Fibroblast of skin of left biceps (primary cell): ENCODE measurements around the gene KIAA1549.

Experiments
- DNase-seq, 2 experiments: peaks; one replicate each; pipeline ENCODE4 v3.0.0-alpha.2; 2013; ENCODE audit warnings: low read depth in 2 of 2

The KIAA1549 gene

GRCh38 chr7:138907201-138907847 is 73.9 kb downstream of the KIAA1549 start:
- no peak for DNase-seq

- no peak for DNase-seq
These were observed 77.2 kb downstream of the KIAA1549 start for GRCh38 chr7:138903859-138904435.

- DNase-seq: no peak
These were observed 77.9 kb downstream of the KIAA1549 start for GRCh38 chr7:138903186-138903820.

DNA sequence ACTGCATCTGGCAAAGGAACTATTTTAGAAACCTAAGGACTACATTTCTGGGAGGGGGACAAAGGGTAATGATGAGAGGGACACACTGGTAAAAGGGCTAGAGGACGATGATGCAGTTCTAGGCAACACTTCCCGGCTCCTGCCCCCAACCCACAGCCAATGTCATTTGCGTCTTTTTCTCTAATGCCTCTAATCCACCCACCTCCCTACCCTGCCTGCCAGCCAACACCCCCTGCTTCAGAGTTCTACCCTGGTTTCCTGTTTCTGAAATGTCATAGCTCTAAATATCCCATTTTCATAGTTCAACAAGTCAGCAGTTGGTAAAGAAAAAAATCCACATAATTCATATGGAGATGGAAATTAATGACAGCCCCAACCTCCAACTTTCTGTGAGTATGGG is 79.0 kb downstream of the KIAA1549 start:
- DNase-seq: no peak

DNA sequence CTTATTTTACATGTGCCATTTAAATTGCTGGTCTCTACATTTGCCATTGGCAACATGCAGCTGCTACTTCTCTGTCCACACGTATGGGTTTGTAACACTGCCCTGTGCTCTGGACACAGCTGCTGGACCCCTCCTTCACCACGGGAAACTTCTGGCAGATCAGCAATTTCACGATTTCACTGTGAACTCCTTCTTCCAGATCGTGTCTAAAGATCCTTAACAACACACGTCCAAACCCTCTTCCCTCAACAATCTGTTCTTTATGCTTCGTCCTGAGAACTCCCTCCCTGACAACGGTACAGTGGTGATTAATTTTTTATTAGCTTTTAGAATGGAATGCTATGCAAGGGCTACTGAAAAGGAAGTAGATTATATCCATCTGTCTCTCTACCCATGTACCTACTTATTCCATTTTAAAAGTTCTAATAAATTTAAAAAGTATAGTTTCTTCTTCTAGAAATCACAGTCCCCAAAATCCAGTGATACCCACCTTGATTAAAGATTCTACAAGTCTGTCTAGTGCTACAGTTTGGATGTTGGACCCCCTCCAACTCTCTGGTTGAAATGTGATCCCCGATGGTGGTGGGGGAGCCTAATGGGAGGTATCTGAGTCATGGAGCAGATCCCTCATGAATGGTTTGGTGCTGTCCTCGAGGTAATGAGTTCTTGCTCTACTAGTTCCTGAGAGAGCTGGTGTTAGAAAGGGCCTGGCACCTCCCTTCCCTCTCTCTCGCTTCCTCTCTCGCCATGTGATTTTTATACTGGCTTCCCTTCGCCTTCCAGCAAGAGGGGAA is 81.0 kb downstream of the KIAA1549 start:
- DNase-seq: peak; percentile 25 to 27

GRCh38 chr7:138898802-138899201 is 82.4 kb downstream of the KIAA1549 start:
- DNase-seq: no peak

GRCh38 chr7:138898255-138898654 is 82.9 kb downstream of the KIAA1549 start:
- no peak for DNase-seq

- DNase-seq: no peak
These were observed 85.5 kb downstream of the KIAA1549 start for GRCh38 chr7:138895679-138896078.

DNA sequence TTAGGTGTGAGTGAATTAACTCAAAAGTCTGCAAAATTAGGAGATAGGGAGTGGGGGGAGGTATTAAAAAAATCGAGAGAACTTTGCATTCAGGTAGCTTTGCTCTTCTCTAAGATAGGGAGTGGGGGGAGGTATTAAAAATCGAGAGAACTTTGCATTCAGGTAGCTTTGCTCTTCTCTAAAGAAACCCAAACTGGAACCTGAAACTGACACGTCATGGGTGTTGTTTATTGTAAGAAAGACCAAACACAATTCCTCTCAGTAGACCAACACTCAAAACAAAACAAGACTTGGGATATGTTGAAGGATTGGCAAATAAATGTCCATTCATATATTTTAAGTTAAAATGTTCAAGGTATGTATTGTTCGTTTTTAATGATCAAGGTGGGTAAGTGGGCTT is 87.9 kb downstream of the KIAA1549 start:
- no peak for DNase-seq

- DNase-seq: no peak
These were observed 88.4 kb downstream of the KIAA1549 start for GRCh38 chr7:138892812-138893211.

- no peak for DNase-seq
These were observed 89.1 kb downstream of the KIAA1549 start for GRCh38 chr7:138892006-138892630.

GRCh38 chr7:138891446-138891810 is 89.8 kb downstream of the KIAA1549 start:
- DNase-seq: peak; percentile 64 to 65

GRCh38 chr7:138890499-138891445 is 90.4 kb downstream of the KIAA1549 start:
- peak in 1 of 2 experiments; percentile 23 for DNase-seq

DNA sequence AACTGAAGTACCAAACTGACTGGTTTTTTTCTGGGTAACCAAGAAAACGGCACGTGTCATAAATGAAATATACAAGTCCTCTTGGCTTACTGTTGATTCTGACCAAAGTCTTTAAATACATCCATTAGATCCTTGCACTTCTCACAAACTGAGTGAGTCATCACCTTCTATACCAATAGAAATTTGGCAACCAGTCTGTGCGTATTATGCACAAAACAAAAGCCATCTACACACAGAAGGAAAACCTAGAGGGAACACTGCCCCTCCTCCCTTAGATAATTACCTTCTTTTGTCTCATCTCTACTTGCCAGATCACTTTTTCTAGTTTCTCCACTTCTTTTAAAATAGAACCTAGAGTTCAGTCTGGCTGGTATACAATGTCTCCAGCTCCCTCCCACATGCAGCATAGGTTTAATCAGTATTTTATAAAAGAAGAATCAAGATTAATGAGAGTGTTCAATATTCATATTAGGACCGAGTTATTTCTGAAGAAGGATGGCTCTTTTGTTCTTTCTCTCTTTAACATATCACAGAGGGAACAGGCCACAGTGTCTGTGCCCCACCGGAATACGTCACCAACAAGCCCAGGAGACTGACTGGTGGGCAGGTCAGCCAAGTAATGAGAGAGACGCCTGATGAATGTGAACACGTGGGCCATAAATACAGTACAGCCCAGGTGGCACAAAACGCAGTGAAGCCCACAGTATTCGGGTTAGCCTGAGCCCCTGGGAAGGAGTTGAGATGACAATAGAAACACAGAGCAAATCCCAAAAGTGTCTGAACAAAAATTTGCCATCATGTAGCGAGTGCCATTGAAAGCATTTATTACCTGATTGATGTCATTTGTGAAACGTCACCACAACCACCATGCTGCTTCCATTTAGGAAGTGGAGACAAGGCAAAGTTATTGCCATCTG is 91.3 kb downstream of the KIAA1549 start:
- DNase-seq: no peak

DNA sequence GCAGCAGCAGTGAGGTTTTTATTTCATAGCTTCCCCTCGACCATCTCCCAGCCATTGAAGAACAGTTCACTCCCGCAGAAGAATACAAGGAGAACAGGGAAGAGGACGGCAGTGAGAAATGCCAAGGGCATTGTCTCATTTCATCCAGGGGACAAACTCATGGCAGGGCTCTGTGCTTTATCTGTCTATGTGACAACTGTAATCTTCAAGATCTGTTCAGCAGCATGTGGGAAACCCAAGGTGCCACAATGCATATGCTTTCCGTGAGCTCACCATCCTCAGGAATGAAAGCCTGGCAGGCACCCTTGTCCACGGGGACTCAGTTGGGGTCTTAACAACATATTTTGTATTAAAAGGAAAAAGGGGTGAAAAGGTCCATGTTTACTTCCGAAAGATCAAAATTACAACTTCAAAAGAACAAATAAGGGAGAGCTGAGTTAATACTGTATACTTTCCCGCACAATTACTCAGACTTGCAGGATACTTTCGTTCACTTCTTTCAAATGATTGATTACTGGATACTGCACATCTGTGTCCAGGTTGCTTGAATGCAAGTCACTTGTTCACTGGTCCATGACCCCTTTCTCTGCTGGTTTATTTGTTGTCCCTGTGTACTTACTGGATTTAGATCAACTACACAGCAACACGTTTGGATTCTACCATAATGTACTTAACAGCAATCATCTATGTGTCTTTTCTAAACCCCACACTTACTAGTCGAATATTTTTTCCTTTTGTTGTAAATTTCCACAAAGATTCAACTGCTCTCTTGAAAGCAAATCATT is 93.1 kb downstream of the KIAA1549 start:
- no peak for DNase-seq

- no peak for DNase-seq
These were observed 94.0 kb downstream of the KIAA1549 start for GRCh38 chr7:138887085-138887710.

DNA sequence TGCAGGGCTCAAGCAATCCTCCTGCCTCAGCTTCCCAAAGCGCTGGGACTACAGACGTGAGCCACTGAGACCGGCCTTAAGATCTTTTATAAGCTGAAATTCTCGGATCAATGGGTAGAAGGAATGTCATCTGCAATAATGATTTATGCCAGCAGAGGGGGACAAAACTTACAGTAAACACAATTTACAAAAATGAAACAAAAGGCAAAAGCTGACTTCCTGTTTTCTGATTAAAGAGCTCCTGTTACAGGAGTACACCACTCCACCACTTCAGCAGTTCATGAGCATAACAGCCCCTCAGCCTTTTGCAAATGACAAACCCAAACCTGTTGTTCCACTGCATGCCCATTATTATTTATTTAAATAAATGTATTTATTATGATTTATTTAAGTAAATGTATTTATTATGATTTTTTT is 94.7 kb downstream of the KIAA1549 start:
- DNase-seq: peak; percentile 32 to 41

DNA sequence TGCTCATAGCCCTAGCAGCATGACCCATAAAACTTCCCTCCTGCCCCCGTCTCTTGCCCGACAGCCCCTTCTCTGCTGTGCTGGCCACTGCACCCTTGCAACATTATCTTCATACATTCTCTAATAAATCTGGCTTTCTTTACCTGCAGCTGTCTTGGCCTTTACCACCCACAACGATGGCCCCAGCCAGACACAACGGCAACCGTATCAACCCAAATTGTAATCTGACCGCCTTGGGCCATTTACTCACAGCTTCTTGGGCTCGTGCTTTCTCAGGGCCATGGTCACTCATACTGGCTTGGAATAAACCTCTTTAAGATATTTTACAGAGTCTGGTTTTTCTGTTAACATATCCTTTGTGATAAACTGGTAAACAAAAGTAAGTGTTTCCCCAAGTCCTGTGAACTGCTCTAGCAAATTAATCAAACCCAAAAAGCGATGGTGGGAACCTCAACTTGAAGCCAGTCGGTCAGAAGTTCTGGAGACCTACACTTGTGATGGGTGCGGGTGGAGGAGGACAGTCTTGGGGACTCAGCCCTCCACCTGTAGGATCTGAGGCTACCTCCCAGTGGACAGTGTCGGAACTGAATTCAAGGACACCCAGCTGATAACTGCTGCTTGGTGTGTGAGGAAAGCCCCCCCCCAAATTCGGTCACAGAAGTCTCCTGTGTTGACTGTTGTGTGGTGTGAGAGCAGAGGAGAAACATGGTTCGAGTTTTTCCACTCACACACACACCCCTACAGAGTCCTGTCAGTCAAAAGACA is 95.6 kb downstream of the KIAA1549 start:
- no peak for DNase-seq
